NB4 (cell line): ENCODE measurements around the gene SUMO2.
"Not testable (repeated sequence)": the region's sequence is repeated elsewhere in the genome, so short reads cannot be mapped to it uniquely, and the experiment has no call there.

Experiments used
- DNase-seq: peaks from one replicate; pipeline ENCODE4 v3.0.0; 2010; ENCODE audit warnings: low read depth
- H3K4me3 ChIP-seq: one replicate; pipeline ENCODE4 v1.5.1; 2011; ENCODE audit warnings: mild to moderate bottlenecking, low read depth, low read length, moderate library complexity
- MYC ChIP-seq: IDR thresholded peaks from 2 replicates; pipeline ENCODE4 v1.6.1; 2011; ENCODE audit warnings: low read depth, low read length
- POLR2A ChIP-seq: IDR thresholded peaks from 2 replicates; pipeline ENCODE4 v1.6.1; 2011; ENCODE audit warnings: mild to moderate bottlenecking; ENCODE audit not compliant: insufficient read length; ENCODE audit errors: extremely low read depth
- TF ChIP-seq, protein P1 (sequence below): IDR thresholded peaks from one replicate; pipeline ENCODE4 v1.5.1; 2012; ENCODE audit warnings: low read depth, low read length
- TF ChIP-seq, protein P2 (sequence below): IDR thresholded peaks from 2 replicates; pipeline ENCODE4 v1.6.1; 2011; ENCODE audit warnings: low read depth, low read length

SUMO2 gene

GRCh38 chr17:75128694-75129505 is 53.9 kb downstream of the SUMO2 start:
- no peak for DNase-seq
- TF ChIP-seq MYC (no peak), POLR2A (no peak)
- TF ChIP-seq, protein P1, sequence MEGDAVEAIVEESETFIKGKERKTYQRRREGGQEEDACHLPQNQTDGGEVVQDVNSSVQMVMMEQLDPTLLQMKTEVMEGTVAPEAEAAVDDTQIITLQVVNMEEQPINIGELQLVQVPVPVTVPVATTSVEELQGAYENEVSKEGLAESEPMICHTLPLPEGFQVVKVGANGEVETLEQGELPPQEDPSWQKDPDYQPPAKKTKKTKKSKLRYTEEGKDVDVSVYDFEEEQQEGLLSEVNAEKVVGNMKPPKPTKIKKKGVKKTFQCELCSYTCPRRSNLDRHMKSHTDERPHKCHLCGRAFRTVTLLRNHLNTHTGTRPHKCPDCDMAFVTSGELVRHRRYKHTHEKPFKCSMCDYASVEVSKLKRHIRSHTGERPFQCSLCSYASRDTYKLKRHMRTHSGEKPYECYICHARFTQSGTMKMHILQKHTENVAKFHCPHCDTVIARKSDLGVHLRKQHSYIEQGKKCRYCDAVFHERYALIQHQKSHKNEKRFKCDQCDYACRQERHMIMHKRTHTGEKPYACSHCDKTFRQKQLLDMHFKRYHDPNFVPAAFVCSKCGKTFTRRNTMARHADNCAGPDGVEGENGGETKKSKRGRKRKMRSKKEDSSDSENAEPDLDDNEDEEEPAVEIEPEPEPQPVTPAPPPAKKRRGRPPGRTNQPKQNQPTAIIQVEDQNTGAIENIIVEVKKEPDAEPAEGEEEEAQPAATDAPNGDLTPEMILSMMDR: no peak
- TF ChIP-seq, protein P2, sequence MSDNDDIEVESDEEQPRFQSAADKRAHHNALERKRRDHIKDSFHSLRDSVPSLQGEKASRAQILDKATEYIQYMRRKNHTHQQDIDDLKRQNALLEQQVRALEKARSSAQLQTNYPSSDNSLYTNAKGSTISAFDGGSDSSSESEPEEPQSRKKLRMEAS: no peak

DNA sequence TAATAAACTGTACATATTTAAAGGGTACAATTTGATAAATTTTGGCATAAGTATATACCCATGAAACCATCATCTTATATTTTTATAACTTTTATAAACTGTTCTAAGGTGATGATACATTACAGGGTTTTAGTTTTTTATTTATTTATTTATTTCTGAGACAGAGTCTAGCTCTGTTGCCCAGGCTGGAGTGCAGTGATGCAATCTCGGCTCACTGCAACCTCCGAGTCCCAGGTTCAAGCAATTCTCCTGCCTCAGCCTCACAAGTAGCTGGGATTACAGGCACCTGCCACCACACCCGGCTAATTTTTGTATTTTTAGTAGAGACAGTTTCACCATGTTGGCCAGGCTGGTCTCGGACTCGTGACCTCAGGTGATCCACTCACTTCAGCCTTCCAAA is 54.8 kb downstream of the SUMO2 start:
- not testable (repeated sequence) for DNase-seq, H3K4me3 ChIP-seq

More at GRCh38 chr17:75128694-75129505, 53.9 kb downstream of the SUMO2 start:
- no peak overlapping the region for H3K4me3 ChIP-seq

DNA sequence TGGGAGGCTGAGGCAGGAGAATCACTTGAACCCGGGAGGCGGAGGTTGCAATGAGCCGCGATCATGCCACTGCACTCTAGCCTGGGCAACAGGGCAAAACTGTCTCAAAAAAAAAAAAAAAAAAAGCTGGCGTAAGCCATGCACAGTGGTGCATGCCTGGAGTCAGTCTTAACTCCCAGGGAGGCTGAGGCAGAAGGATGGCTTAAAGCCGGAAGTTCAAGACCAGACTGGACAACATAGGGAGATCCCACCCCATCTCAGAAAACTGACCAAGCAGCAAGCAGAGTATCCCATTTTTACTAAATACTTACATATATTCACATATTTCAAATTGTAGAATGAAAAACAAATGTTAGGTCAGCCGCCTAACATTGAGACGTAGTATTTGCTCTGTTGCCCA is 55.8 kb downstream of the SUMO2 start:
- TF ChIP-seq MYC: no peak
- TF ChIP-seq, protein P2: no peak
- TF ChIP-seq, protein P1: no peak
- TF ChIP-seq POLR2A: no peak
- DNase-seq: no peak
- H3K4me3 ChIP-seq: no peak overlapping the region

DNA sequence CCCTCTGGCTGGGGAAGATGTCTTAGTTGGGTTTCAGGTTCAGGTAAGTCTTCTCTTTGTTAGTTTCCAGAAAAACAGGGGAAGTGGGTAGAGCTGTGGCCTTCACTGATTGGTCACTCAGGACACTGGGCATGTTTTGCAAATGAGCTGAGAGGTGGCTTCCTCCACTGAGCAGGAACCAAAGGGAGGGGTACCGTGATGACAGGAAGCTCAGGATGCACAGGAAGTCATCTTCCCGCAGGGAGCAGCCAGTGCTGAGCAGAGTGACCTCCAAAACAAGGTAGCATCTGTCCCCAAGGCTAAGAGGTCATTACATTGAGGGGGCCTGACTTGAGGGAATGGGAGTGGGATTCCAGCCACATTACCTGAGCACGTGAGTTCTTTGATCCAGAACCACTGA is 56.8 kb downstream of the SUMO2 start:
- TF ChIP-seq, protein P2: no peak
- TF ChIP-seq, protein P1: no peak
- no peak for TF ChIP-seq POLR2A
- no peak for TF ChIP-seq MYC
- no peak for DNase-seq
- H3K4me3 ChIP-seq: no peak overlapping the region

DNA sequence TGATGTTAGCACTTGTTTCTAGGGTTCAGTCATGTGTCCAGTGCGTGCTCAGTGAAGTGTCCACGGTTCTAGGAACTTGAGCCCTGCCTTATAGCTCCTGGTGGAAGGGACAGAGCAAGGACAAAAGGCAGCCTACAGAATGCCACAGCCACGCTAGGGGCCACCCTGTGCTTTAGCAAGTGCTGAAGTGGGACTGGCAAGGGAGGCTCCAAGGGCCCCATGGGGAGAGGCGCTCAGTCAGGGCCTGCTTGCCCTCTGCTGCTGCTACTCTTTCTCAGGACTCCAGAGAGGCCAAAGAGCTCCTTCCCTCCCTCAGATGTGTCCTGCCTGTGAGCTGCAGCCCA is 58.0 kb downstream of the SUMO2 start:
- DNase-seq: no peak
- TF ChIP-seq, protein P1: no peak
- TF ChIP-seq, protein P2: no peak
- TF ChIP-seq MYC (no peak), POLR2A (no peak)
- no peak overlapping the region for H3K4me3 ChIP-seq

GRCh38 chr17:75124041-75124818 is 58.5 kb downstream of the SUMO2 start:
- TF ChIP-seq, protein P2: no peak
- TF ChIP-seq MYC (no peak), POLR2A (no peak)
- TF ChIP-seq, protein P1: no peak
- no peak for DNase-seq
- H3K4me3 ChIP-seq: no peak overlapping the region
